OCI-LY1 (cell line): Measurements from ENCODE around the gene NABP1.

ENCODE experiments used
- H2AFZ ChIP-seq: fragments of 200-600 bp; sonication (generic), shearing (Covaris generic); 2 replicates; pipeline ENCODE4 v1.6.0; 2014; ENCODE audit warnings: antibody characterized with exemption, mild to moderate bottlenecking, low read length
- H3F3A ChIP-seq: fragments of 200-600 bp; sonication (generic), shearing (Covaris generic); 2 replicates; pipeline ENCODE4 v1.6.0; 2014; ENCODE audit warnings: mild to moderate bottlenecking, antibody characterized with exemption, low read length, moderate library complexity; ENCODE audit not compliant: insufficient read depth
- H3K27ac ChIP-seq: fragments of 200-600 bp; sonication (generic); 2 replicates; pipeline ENCODE4 v1.5.1; 2014; ENCODE audit warnings: low read length, mixed run types, mild to moderate bottlenecking, low read depth; ENCODE audit not compliant: poor library complexity, severe bottlenecking
- H3K27me3 ChIP-seq: fragments of 200-600 bp; sonication (generic); 2 replicates; pipeline ENCODE4 v1.6.0; 2014; ENCODE audit warnings: antibody characterized with exemption, mild to moderate bottlenecking, low read length, moderate library complexity; ENCODE audit not compliant: insufficient read depth
- H3K36me3 ChIP-seq: fragments of 200-600 bp; sonication (generic); 2 replicates; pipeline ENCODE4 v1.6.1; 2014; ENCODE audit warnings: mild to moderate bottlenecking, antibody characterized with exemption, low read length, moderate library complexity, mixed read lengths; ENCODE audit not compliant: insufficient read depth
- H3K4me1 ChIP-seq: fragments of 200-600 bp; sonication (generic); 2 replicates; pipeline ENCODE4 v1.5.1; 2014; ENCODE audit warnings: mild to moderate bottlenecking, low read length, moderate library complexity; ENCODE audit not compliant: insufficient read depth, severe bottlenecking
- H3K4me2 ChIP-seq: fragments of 200-600 bp; sonication (generic), shearing (Covaris generic); 2 replicates; pipeline ENCODE4 v1.6.1; 2014; ENCODE audit warnings: low read length
- H3K4me3 ChIP-seq: fragments of 200-600 bp; sonication (generic); 2 replicates; pipeline ENCODE4 v1.5.1; 2014; ENCODE audit warnings: low read length, low read depth, mild to moderate bottlenecking, mixed read lengths; ENCODE audit not compliant: poor library complexity, severe bottlenecking
- H3K79me2 ChIP-seq: fragments of 200-600 bp; shearing (Covaris generic); 2 replicates; pipeline ENCODE4 v1.6.1; 2016; ENCODE audit warnings: mixed run types, low read length, mixed read lengths; ENCODE audit not compliant: insufficient read depth
- H3K9ac ChIP-seq: fragments of 200-600 bp; sonication (generic), shearing (Covaris generic); 2 replicates; pipeline ENCODE4 v1.6.1; 2014; ENCODE audit warnings: mild to moderate bottlenecking, low read length, mixed read lengths
- H3K9me2 ChIP-seq: fragments of 200-600 bp; sonication (generic), shearing (Covaris generic); 2 replicates; pipeline ENCODE4 v1.6.1; 2014; ENCODE audit warnings: low read depth, mild to moderate bottlenecking, low read length, mixed read lengths
- H3K9me3 ChIP-seq: fragments of 200-600 bp; shearing (Covaris generic); 2 replicates; pipeline ENCODE4 v1.6.1; 2014; ENCODE audit warnings: low read length, mixed read lengths
- H4K20me1 ChIP-seq: fragments of 200-600 bp; sonication (generic), shearing (Covaris generic); 2 replicates; pipeline ENCODE4 v1.6.0; 2016; ENCODE audit warnings: mild to moderate bottlenecking, low read length; ENCODE audit not compliant: insufficient read depth
- EZH2 ChIP-seq: fragments of 200-600 bp; sonication (generic), shearing (Covaris generic); IDR thresholded peaks from 2 replicates; pipeline ENCODE4 v1.8.0; 2017; ENCODE audit warnings: borderline replicate concordance, mixed run types, mild to moderate bottlenecking, antibody characterized with exemption, low read length, moderate library complexity, mixed read lengths
- TF ChIP-seq, protein P1 (sequence below): fragments of 200-600 bp; sonication (generic), shearing (Covaris generic); IDR thresholded peaks from 2 replicates; pipeline ENCODE4 v1.5.1; 2017; ENCODE audit warnings: mild to moderate bottlenecking, antibody characterized with exemption, low read length, moderate library complexity, mixed read lengths

NABP1 gene

GRCh38 chr2:191637182-191638078 is 40.5 kb upstream of the NABP1 start:
- H3K4me3 ChIP-seq = no peak overlapping the region
- no peak overlapping the region for H3K4me2 ChIP-seq
- no peaks in the 10 kb centered on the region for H3K9me2 ChIP-seq
- no peaks in the 10 kb centered on the region for H3K36me3 ChIP-seq
- no peak overlapping the region for H3K9ac ChIP-seq
- no peaks in the 10 kb centered on the region for H3K79me2 ChIP-seq
- no peak for TF ChIP-seq EZH2
- TF ChIP-seq, protein P1, sequence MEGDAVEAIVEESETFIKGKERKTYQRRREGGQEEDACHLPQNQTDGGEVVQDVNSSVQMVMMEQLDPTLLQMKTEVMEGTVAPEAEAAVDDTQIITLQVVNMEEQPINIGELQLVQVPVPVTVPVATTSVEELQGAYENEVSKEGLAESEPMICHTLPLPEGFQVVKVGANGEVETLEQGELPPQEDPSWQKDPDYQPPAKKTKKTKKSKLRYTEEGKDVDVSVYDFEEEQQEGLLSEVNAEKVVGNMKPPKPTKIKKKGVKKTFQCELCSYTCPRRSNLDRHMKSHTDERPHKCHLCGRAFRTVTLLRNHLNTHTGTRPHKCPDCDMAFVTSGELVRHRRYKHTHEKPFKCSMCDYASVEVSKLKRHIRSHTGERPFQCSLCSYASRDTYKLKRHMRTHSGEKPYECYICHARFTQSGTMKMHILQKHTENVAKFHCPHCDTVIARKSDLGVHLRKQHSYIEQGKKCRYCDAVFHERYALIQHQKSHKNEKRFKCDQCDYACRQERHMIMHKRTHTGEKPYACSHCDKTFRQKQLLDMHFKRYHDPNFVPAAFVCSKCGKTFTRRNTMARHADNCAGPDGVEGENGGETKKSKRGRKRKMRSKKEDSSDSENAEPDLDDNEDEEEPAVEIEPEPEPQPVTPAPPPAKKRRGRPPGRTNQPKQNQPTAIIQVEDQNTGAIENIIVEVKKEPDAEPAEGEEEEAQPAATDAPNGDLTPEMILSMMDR = no peak
- no peaks in the 10 kb centered on the region for H4K20me1 ChIP-seq
- H2AFZ ChIP-seq = no peak overlapping the region
- H3K9me3 ChIP-seq = no peaks in the 10 kb centered on the region
- no peak overlapping the region for H3K27ac ChIP-seq
- peaks cover 5% of the 10 kb centered on the region for H3K4me1 ChIP-seq
- no peaks in the 10 kb centered on the region for H3K27me3 ChIP-seq
- no peaks in the 10 kb centered on the region for H3F3A ChIP-seq

DNA sequence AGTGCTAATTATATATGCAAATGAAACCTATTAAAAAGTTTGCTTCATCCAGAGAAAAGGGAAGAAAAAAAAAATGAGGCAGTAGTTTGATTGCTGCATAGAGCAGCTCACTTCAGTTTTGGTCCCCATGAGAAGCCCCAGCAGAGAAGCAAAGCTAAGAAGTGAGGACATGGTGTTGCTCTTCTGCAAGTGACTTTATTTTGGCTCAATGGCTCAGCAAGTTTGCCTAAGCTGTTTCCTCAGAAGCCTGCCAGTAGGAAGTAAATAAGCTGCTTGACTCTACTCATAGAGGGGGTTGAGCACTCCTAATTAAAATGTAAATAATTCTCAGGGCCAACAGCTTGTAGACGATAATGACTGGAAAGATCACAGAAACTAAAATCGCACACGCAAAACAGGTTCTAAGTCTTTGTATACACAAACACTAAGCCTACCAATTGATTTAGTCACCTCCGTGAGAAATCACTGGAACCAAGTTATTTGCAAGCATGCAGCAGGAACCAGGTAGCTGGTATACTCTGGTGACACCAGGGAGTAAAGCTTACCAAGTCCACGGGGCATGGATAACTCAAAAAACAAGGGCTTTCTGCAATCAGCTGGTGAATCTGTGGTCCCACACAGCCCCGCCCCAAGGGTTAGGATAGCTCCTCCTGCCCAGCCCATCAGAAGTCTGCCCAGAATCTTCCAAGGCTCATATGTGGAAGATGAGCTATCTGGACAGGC is 39.7 kb upstream of the NABP1 start:
- H3K36me3 ChIP-seq = no peaks in the 10 kb centered on the region
- H3K4me2 ChIP-seq = no peak overlapping the region
- H4K20me1 ChIP-seq = no peaks in the 10 kb centered on the region
- no peak overlapping the region for H3K9ac ChIP-seq
- no peaks in the 10 kb centered on the region for H3K27me3 ChIP-seq
- H3K9me3 ChIP-seq = no peaks in the 10 kb centered on the region
- no peak overlapping the region for H3K4me3 ChIP-seq
- peaks cover 5% of the 10 kb centered on the region for H3K4me1 ChIP-seq
- no peak overlapping the region for H3K27ac ChIP-seq
- H3K79me2 ChIP-seq = no peaks in the 10 kb centered on the region
- H3F3A ChIP-seq = no peaks in the 10 kb centered on the region
- no peak overlapping the region for H2AFZ ChIP-seq
- TF ChIP-seq EZH2 = no peak
- TF ChIP-seq, protein P1 = no peak
- H3K9me2 ChIP-seq = no peaks in the 10 kb centered on the region

DNA sequence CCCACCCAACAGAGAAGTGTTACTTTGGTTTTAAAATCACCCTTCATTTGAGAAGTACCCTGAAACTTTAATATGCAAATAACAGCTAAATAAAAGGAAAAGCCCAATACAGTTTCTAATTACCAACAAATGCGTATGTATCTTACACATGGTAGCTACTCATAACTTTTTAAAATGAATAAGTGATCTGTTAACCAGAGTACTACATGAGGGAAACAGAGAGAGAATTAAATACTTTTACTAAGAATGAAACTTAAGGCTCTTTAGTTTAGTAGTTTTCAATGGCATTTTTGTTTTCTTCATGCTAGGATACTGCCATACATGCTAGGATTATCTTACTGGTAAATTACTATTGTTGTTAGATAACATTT is 39.1 kb upstream of the NABP1 start:
- H3K4me1 ChIP-seq = peaks cover 5% of the 10 kb centered on the region
- H3K79me2 ChIP-seq = no peaks in the 10 kb centered on the region
- H3K36me3 ChIP-seq = no peaks in the 10 kb centered on the region
- no peak overlapping the region for H3K9ac ChIP-seq
- no peak overlapping the region for H2AFZ ChIP-seq
- H3K9me3 ChIP-seq = no peaks in the 10 kb centered on the region
- TF ChIP-seq, protein P1 = no peak
- no peak for TF ChIP-seq EZH2
- H3K4me3 ChIP-seq = no peak overlapping the region
- H3K4me2 ChIP-seq = no peak overlapping the region
- H4K20me1 ChIP-seq = no peaks in the 10 kb centered on the region
- H3K27ac ChIP-seq = no peak overlapping the region
- no peaks in the 10 kb centered on the region for H3F3A ChIP-seq
- H3K9me2 ChIP-seq = no peaks in the 10 kb centered on the region
- no peaks in the 10 kb centered on the region for H3K27me3 ChIP-seq
